Measurements from ENCODE around the gene SKIC2.

- TF ChIP-seq EZH2phosphoT487 (IDR thresholded peaks at IDR 0.05; ENCODE audit: borderline replicate concordance) (no peak), YY1 (IDR thresholded peaks at IDR 0.05; ENCODE audit: extremely low read depth, insufficient replicate concordance, low read depth, low read length) (no peak), EZH2 (IDR thresholded peaks at IDR 0.05) (no peak), POLR2AphosphoS5 (IDR thresholded peaks at IDR 0.05; ENCODE audit: low read depth, low read length) (no peak), CTCF (IDR thresholded peaks at IDR 0.05 in 2 of 3, conservative IDR thresholded peaks at IDR 0.05 in 1 of 3; ENCODE audit: borderline replicate concordance in 1 of 3, insufficient read depth in 1 of 3, low read depth in 2 of 3, low read length in 2 of 3) (no peak), REST (IDR thresholded peaks at IDR 0.05; ENCODE audit: low read depth) (no peak), TCF7L2 (IDR thresholded peaks at IDR 0.05; ENCODE audit: borderline replicate concordance, extremely low read depth, insufficient read depth, insufficient read length) (no peak), MAX (IDR thresholded peaks at IDR 0.05) (no peak), POLR2A (IDR thresholded peaks at IDR 0.05; ENCODE audit: borderline replicate concordance, extremely low read depth, insufficient read depth, insufficient read length) (no peak), CEBPB (IDR thresholded peaks at IDR 0.05; ENCODE audit: low read depth) (no peak), ATF3 (IDR thresholded peaks at IDR 0.05) (no peak)
Observed at GRCh38 chr6:31979238-31979898, 20.4 kb downstream of the SKIC2 start.

All from HCT116 (cell line).